ENCODE measurements around the gene STARD13.

- TF ChIP-seq CTCF (IDR thresholded peaks at IDR 0.05) (no peak), POLR2AphosphoS5 (IDR thresholded peaks at IDR 0.05) (no peak)
Observed at GRCh38 chr13:33139780-33140535, 145.6 kb downstream of the STARD13 start.
